Left lobe of liver (tissue), 2 donors: ENCODE results near the gene ABCC2. TPM values are rescaled to one million over a fixed set of nuclear protein-coding genes. Genes with fewer than 3 reads are reported as not detected.
A peak's percentile ranks its signal among the peaks of the same experiment; 100 is the strongest.

Experiments
- ATAC-seq: fragments of 200-7000 bp; cut with Tn5 transposase; one replicate; pipeline ENCODE4 v1.9.1; 2020; ENCODE audit warnings: mild to moderate bottlenecking, moderate library complexity
- DNase-seq: peaks from one replicate; pipeline ENCODE4 v3.0.0-alpha.2; 2020; ENCODE audit warnings: low spot score
- total RNA-seq: library from RNA; stranded (reverse); gene quantifications from one replicate; pipeline ENCODE4 v1.2.1, GENCODE V29; 2021
- donor health status: DM: no; HTN: no; CAD: no; lungs with moderate emphysema.
- donor health status: DM: no; HTN: yes; CAD: no.

Gene ABCC2
- total RNA-seq, 1 donor from 2014 or later = 254 TPM

DNA sequence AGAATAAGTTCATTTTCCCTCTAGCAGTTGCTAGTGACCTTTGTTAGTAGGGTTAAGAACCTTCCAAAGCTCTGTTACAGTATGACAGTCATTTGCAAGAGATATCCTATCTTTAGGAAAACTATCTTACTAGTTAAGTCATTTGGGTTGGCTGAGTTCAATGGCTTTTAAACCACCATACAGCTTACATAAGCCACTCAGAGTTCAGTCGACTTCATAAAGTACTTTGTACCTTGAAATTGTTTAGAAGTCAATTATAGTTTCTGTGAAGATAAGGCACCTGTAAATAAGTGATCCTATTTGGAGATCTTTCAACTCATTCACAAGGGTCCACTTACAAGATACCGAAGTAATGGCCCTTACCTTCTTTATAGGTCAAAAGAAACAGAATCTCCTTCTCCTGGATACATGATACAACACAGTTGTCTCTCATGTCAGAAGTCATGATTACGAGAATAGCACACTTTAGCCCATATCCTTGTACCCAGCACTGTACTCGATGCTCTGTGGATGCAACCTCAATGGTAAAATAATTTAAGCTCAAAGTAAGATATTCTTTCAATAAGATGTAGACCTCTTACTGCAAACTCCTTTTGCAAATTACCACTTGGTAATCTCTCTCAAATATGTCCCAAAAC is 11.9 kb upstream of the ABCC2 start:
- peak; percentile 87 for ATAC-seq
- no peak for DNase-seq

DNA sequence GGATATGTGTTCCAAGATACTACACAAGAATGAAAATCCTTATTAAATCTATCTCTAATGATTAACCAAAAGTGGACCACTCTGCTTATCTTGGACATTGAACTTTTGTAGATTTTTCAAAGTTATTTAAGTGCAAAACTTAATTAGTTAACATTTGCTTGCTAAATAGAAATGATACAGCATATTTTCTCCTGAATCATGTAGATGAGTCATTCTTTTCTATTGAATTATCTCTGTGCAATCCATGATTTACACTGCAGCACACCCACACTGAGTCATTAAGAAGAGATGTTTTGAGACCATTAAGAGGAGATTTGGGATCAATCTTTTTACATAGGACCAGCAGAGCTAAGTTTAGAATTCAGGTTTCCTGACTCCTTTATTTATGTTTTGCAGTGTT is 6.6 kb upstream of the ABCC2 start:
- DNase-seq (no peak), ATAC-seq (peak; percentile 73)

DNA sequence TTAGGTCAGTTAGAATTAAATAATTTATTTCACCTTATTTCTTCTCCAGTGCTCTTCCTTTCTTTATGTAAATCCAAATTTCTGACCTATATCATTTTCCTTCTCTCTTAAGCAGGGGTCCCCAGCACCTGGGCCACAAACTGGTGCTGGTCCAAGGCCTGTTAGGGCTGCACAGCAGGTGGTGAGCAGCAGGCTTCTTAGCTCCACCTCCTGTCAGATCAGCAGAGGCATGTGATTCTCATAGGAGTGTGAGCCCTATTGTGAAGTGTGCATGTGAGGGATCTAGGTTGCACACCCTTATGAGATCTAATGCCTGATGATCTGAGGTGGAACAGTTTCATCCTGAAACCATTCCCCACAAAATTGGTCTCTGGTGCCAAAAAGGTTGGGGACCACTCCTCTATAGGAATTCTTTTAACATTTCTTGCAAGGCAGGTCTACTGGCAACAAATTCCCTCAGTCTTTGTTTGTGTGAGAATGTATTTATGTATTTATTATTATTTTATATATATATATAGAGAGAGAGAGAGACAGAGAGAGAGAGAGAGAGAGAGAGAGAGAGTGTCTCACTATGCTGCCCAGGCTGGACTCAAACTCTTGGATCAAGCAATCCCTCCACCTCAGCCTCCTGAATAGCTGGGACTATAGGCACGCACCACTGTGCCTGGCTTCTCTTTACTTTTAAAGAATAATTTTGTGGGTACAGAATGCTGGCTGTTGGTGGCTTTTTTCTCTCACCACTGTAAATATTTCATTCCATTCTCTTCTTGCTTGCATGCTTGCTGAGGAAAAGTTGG is 4.3 kb upstream of the ABCC2 start:
- peak; percentile 68 for ATAC-seq
- peak; percentile 62 for DNase-seq

DNA sequence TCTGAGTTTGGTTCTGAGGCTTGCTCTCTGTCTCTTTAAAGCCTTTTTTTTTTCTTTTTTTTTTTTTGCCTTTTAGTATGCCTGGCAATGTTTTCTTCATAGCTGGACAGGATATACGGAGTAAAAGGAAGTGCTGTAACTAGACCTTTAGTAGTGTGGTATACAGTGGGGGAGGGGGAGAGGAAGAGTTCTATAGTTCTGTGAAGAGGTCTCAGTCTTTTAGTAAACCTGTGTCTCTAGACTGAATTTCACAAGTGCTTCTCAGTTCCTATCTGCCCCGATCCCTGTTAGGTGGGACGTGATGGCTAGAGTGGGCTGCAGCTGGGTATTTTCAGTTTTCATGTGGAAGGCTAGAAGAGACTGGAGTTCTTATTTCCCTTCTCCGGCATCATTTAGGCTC is 3.1 kb upstream of the ABCC2 start:
- DNase-seq (no peak), ATAC-seq (peak; percentile 46)

DNA sequence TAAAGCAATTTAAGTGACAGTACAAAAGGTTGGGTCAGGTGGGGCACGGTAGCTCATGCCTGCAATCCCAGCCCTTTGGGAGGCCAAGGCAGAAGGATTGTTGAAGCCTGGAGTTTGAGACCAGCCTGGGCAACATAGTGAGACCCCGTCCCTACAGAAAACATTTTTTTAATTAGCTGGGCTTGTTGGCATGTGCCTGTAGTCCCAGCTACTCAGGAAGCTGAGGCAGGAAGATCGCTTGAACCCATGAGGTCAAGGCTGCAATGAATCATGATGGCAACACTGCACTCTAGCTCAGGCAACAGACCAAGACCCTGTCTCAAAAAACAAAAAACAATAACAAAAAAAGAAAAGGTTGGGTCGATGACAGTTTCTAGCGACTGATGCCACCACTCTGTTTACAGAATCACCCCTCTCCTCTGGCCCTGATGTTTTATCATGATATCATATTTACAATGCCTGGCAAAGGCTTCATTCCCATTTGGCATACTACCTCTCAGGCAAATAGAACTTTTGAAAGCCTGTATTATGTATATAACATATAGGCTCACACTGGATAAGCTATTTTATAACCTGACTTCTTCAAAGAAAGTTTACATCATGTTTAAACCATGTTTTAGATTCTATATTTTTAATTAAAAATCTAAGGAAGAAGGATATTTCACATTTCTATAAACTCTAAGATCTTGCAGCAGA is 558 bp upstream of the ABCC2 start:
- no peak for DNase-seq
- ATAC-seq = no peak

DNA sequence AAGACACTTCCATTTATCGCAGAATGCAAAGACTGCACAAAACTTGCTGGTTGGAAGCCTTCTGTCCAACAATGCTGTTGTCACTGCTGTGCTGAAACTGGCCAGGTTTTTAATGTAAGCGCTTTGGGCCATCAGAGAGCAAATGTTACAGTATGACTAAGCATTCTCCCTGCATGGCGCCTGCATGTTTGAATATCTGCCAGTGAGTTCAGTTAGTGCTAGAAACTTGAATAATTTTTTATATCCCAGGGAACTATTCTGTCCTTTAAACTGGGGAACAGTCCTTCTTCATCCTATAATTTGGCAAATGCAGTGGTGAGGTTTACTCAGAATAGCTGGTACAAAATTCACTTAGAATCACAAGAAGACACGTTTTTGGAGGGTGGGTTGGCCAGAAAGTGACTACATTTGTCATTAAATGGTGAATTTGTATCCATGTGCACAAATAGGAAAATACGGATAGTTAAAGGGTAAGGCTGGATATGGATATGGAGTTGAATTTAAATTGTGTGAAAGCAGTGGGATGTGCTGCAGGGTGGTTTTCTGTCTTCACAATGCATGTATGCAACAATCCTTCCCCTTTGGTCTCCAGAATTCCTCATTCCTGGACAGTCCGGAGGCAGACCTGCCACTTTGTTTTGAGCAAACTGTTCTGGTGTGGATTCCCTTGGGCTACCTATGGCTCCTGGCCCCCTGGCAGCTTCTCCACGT is 1.7 kb downstream of the ABCC2 start:
- no peak for DNase-seq

DNA sequence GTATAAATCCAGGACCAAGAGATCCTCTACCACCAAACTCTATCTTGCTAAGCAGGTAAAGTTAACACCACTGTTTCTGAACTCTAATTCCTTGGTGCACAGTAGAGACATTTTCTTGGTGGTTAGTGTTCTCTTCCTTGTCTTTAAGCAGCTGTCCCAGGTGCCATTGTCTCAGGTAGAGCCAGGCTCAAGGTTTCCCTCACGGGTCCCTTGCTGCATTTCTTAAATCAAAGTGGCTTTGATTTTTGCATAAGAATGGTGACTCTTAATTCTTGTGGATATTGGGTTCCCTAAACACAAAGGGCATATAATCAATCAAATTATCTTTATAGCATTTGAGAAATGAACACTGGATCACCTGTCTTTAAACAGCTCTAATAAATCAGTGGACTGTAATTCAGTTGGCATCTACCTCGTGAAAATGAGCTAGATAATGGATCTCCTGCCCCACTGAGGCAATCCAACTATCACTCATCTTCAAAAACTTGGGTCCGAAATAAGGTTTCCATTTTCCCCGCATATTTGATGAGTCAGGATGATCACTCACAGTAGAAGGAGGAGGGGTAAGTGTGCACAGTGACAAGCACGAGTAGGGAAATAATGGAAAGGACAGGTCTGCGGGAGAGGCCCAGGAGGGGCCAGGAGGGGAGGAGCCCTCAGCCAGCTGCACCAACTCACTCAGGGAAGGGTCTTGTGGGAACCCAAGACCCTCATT is 2.4 kb downstream of the ABCC2 start:
- peak; percentile 19 for ATAC-seq
- no peak for DNase-seq

More for the DNA sequence above, 1.7 kb downstream of the ABCC2 start:
- no peak for ATAC-seq

DNA sequence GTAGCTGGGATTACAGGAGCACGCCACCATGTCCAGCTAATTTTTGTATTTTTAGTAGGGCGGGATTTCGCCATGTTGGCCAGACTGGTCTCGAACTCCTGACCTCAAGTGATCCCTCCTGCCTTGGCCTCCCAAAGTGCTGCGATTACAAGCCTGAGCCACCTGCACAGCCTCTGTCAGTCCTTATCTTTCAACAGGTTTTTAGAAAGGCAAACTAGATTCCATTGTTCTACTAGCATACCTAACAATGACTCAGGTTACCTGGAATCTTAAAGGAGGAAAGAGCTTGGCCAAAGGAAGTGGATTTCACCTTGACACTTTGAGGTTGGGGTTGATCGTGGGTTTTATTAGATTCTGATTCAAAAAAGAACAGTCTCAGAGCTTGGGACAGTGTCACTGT is 3.2 kb downstream of the ABCC2 start:
- DNase-seq = no peak
- no peak for ATAC-seq

DNA sequence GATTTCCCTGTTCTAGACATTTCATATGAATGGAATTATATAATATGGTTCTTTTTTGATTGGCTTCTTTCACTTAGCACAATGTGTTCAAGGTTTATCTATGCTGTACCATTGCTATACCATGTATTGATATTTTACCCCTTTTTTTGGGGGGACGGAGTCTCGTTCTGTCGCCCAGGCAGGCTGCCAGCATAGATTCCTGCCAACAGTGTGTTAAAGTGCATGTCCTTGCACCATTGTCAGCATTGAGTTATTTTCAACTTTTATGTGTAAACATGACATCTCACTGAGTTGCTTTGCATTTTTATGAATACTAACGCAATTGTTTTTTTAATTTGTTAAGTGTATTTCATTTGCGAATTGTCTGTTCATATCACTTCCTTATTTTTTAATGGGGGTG is 4.9 kb downstream of the ABCC2 start:
- DNase-seq (peak; percentile 80), ATAC-seq (peak; percentile 28)

DNA sequence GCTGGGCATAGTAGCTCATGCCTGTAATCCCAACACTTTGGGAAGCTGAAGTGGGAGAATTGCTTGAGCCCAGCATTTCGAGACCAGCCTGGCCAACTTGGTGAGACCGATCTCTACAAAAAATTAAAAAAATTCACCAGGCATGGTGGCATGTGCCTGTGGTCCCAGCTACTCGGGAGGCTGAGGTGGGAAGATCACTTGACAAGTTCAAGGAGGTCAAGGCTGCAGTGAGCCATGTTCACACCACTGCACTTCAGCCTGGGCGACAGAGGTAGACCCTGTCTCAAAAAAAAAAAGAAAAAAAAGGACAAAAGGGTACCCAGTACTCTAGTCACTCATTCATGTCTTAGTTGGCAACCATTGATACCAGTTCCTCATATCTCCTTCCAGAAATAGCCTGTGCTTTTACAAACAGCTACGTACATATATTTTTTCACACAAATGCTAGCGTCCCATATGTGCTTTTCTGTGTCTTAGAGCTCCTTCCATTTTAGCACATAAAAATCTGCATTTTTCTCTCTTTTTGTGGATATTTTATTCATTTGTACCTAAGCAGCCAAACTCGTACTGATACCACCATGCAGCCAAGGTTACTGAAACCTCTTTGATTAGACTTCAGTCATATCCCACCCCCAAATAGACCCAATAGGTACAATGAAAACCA is 5.5 kb downstream of the ABCC2 start:
- DNase-seq (no peak), ATAC-seq (peak; percentile 7)

DNA sequence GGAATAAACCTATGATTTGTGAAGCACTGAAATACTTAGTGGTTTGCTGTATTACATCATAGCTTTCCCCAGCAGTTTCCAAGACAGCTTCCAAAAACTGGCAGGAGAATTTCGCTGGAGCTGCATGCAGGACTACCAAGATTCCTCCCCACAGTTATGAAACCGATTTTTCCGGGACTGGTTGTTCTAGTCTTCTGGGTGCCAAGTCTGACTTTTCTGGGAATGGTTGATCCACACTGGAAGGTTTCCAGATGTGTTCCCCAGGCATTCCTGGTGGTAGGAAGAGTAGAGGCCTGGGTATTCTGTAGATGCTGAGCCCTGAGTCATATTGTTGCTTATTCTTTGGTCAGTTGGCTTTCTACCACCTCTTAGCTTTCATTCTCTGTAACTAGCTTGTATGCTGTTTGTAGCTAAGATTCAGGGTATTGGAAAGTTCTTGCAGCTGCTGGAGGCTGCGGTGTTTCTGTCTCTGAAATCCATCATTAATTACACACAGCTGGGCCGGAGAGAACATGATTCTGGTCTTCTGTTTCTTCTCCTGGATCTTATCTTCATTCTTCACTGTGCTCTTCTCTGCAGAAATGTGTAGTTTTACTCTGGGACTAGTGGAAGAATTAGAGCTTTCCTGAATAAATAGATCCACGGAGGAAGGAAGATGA is 6.3 kb downstream of the ABCC2 start:
- DNase-seq = peak; percentile 80
- peak; percentile 52 for ATAC-seq

DNA sequence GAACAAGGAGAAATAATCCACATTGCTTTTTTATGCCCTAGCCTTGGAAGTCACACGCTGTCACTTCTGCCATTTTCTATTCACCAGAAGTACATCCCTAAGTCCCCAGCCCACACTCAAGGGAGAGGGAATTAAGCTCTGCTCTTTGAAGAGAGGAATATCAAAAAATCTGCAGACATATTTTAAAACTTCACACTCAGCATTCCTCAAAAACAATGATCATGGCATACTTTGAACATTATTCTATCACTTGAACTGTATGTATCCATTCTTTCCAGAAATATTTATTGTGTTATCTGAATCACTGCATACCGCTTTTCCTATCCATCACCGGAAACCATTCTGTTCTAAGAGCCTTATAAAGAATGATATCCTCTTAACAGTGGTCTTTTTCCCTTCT is 9.4 kb downstream of the ABCC2 start:
- ATAC-seq = no peak

DNA sequence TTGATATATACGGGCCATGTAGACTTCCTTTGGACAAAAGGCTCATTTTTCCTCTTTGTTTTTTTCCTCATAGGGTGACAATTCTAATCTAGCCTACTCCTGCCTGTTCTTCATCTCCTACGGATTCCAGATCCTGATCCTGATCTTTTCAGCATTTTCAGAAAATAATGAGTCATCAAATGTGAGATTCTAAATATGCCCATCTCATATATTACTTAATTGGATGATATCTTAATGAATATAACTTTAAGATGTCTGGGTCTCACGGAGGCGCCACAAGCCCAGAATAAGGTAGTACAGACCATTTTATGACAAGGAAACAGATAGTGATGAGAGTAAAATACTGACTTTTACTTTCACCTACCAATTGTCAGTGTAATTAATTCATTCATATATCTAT is 11.4 kb downstream of the ABCC2 start:
- ATAC-seq (no peak), DNase-seq (no peak)

More for the DNA sequence above, 9.4 kb downstream of the ABCC2 start:
- DNase-seq = no peak

DNA sequence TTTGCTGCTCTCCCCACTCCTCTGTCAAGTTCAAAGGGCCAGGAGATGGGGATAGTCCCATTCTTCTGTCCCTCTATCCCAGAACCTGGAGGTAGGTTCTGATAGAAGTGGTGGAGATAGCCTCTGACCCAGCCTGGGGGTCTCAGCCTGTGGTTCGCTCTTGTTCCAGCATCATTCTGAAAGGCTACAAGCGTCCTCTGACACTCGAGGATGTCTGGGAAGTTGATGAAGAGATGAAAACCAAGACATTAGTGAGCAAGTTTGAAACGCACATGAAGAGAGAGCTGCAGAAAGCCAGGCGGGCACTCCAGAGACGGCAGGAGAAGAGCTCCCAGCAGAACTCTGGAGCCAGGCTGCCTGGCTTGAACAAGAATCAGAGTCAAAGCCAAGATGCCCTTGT is 14.5 kb downstream of the ABCC2 start:
- DNase-seq = no peak
- ATAC-seq = peak; percentile 3

DNA sequence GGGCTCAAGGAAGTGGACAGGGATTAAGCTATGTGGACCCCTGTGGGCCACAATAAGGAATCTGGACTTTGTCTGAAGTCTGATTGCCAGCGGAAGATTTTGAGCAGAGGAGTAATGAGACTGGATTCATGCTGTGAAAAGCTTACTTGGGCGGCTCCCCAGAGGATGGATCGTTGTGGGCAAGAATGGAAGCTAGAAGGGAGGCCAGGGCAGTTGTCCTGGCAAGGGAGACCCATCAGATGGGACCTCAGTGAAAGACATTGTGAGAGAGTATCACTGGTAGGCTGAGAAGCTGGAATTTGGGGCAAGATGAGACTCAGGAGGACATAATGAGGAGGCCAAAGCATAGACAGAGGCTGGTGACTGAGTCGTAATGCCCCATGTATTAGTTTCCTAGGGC is 15.6 kb downstream of the ABCC2 start:
- DNase-seq = no peak
- peak; percentile 9 for ATAC-seq

DNA sequence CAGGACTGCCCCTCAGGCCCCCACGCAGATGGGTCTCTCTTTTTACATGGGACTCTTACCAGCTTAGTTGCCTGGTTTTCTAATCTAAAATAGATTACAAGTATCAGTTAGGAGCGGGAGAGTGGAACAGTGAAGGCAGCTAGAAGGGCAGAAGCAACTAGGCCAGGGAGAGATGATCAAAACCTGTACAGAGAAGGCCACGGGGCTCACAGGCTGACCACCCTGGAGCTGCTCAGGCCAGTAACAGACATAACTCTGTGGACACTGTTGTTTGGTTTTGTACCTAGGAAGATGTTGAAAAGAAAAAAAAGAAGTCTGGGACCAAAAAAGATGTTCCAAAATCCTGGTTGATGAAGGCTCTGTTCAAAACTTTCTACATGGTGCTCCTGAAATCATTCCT is 16.5 kb downstream of the ABCC2 start:
- DNase-seq = no peak
- ATAC-seq = peak; percentile 7

DNA sequence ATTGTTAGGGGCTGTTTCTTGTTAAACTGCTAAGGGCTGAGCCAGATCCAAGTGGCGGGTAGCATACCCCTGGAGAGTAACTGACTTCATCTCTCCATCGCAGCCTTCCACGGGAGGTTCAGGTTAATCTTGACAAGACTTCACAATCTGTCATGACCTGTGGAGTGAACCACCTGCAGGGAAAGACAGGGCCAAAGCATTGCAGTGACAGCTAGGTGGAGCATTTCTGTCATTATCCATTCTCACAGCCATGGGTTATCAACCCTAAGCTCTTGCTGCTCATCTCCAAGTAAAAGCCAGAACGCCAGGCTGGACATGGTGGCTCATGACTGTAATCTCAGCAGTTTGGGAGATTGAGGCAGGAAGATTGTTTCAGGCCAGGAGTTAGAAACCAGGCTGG is 17.2 kb downstream of the ABCC2 start:
- ATAC-seq = peak; percentile 16
- DNase-seq = no peak

DNA sequence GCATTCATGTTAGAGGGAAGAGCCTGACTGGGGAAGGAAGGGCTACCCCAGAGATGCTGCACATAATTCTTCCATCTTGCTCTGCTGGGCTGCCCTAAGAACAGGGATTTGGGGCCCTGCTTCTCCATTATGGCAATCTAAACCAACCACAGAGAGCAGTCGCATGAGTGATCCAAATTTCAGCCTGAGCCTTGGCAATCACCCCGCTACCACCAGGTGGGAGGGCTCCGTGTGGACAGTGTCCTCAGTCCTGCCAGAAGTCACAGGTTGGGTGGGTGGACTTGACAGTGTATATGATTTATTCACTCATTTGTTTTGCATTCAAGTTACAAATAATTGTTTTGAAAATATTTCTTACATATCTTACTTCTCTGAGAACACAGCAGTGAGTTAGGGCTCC is 22.0 kb downstream of the ABCC2 start:
- ATAC-seq = no peak

DNA sequence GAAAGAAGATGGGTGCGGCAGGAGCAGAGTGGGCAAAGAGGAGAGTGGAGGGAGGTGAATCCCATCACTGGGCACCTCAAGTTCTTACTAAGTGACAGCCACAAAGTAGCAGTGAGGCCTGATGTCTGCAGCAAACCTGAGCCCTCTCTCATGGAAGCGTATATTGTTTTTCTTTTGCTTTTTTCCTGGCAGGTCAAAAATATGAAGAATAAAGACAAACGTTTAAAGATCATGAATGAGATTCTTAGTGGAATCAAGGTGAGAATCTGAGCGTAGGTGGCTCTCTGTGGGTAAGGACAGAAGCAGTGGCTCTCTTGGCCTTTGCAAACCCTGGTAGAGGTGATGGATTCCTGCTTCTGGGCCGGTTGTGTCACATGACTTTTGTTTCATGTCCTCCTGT is 22.8 kb downstream of the ABCC2 start:
- no peak for ATAC-seq
- DNase-seq = no peak

More for the DNA sequence above, 22.0 kb downstream of the ABCC2 start:
- DNase-seq = no peak

DNA sequence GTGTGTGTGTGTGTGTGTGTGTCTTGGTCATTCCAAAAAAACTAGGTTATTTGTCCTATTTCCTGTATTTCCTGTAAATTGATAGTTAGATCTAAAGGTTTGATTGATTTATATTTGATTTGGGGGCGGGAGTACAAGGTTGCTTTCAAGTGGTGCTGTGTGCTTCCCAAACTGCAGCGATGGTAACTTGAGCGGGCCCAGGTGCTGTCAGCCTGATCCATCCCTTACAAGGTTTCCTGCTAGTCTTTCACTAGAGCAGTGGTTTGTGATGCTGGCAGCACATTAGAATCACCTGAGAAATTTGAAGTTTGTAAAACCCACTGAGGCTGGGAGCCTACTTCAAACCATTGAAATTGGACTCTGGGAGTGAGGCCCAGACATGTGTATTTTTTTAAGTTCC is 23.7 kb downstream of the ABCC2 start:
- DNase-seq = no peak
- no peak for ATAC-seq
